Epithelial cell of prostate (primary cell): ENCODE measurements around the gene ZCCHC12.
"Not testable (repeated sequence)": the region's sequence is repeated elsewhere in the genome, so short reads cannot be mapped to it uniquely, and the experiment has no call there.

ENCODE experiments used
- DNase-seq: peaks from one replicate; pipeline ENCODE4 v3.0.0-alpha.2; 2011; ENCODE audit warnings: low read depth, low spot score
- H3K27ac ChIP-seq: fragments of 450-650 bp; 2 replicates; pipeline ENCODE4 v1.5.1; 2017; ENCODE audit warnings: mild to moderate bottlenecking

ZCCHC12 gene

DNA sequence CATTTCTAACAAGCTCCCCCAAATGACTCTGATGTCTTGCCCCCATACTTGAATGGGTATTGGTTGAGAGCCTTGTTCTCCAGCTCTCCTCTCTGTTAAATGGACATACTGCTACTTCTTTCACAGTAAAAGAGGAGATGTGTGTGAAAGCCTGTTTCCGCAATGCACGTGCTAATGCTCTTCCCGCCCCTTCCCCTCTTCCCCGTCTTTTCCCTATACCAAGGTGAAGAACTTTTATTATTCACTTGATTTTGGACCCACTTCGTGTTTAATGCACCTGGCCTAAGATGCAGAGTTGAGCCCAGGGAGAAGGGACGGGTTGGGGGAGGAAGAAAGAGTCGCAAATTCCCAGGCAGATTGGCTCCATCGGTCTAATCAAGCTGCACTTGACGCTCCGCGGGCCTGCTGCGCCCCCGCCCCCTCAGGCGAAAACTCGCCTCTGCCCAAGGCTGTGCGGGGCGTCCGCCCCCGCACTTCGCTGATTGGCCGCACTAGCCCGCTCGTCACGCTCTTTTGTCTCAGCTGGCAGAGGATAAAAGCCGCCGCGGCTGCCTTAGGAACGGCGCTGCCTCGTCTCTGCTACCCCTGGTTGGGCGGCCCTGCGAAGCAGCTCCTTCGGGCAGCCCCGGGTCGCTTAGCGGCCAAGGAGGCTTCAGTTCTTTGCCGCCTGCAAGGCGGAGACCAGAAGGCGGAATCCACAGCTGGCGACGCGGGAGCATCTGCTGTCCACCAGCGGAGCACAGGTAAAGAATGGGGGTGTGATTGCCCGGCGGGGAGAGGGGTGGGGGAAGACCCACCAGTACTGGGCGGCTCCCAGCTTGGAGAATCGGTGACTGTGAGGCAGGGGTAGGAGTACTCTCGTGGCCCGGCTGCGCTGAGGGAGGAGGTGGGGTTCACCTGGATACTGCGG lies at the start of gene ZCCHC12:
Gene ZCCHC12, plus strand, starts transcription at position 562 of the 910 bp plus-strand sequence. CDS start 1,421 bp downstream, outside the sequence.
- H3K27ac ChIP-seq = no peak within 1 kb of the TSS
- DNase-seq = no peak

DNA sequence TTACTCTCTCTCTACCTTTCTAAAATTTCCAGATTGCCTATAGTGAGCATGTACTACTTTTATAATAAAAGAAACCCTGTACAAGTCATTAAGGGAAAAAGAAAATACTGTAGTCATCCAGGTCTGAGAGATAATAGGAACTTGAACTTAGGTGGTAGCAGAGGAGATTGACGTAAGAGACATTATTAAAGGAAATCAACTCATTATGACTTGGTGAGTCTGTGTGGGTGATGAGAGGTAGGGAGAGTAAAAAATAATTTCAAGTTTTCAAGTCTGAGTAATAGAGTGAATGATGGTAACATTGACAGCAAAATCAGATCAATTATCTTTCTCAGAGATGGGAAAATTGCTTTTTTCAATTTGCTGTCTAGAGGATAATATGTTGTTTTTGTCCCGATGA lies 44.0 kb upstream of the ZCCHC12 start:
- no peak for DNase-seq
- no peak overlapping the region for H3K27ac ChIP-seq

DNA sequence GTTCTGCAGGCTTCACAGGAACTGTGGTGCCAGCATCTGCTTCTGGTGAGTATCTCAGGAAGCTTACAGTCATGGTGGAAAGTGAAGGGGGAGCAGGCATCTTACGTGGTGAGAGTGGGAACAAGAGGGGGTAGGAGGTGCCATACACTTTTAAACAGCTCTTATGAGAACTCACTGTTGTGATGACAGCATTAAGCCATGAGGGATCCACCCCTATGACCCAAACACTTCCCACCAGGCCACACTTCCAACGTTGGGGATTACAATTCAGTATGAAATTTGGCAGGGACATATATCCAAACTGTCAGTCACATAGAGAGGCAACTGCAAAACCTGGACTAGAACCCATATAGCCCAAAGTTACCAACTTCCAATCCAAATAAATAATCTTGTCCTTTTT lies 43.1 kb upstream of the ZCCHC12 start:
- H3K27ac ChIP-seq = no peak overlapping the region
- no peak for DNase-seq

DNA sequence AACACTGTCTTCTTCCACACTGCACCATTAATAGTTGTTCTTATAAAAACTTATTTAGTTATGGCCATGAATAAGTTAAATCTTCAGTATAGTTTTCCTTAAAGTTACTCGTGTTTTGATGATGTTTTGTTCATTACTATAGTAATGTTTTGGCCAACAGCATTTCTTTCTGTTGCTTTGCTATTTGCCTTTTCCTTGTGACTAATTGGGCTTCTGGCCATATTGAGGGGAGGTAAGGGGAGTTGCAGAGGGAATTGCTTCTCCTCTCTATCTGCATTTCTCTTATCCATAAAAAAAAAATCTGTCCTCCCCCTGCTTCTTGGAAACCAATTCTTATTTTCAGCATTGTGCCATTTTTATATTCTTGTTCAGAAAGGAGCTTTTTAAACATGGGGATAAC lies 42.7 kb upstream of the ZCCHC12 start:
- H3K27ac ChIP-seq = no peak overlapping the region
- DNase-seq = no peak

DNA sequence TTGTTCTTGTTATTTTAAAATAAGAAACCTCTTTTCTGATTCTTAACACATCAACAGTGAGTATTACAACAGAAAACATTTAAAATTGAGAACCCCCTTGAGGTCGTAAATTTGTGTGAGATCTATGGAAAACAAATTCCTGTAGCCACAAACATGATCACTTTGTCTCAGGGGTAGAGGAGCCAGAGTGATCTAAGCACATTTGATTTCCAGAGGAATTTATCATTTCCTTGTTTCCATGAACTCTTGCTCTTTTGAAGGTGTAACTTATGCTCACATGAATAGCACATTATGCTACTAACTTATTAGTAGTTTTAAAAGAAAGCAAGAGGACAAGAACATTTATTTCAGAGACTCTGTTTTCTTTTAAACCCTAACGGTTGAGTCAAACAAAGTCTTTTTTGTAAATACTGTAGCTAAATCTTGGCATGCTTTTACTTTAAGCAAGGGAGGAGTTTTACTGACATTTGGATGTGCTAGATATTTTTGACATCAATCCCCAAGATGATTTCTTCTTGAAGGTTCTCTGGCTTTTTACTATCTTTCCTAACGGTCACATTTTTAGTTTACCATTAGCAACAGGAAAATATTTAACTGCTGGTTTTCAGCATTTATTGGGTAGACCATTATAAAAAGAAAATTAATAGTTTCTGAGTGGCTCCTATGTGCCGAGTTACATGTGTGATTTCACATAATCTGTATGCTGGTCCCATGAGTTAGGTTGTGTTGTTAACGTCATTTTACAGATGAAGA lies 27.9 kb upstream of the ZCCHC12 start:
- no peak for DNase-seq
- H3K27ac ChIP-seq = no peak overlapping the region

DNA sequence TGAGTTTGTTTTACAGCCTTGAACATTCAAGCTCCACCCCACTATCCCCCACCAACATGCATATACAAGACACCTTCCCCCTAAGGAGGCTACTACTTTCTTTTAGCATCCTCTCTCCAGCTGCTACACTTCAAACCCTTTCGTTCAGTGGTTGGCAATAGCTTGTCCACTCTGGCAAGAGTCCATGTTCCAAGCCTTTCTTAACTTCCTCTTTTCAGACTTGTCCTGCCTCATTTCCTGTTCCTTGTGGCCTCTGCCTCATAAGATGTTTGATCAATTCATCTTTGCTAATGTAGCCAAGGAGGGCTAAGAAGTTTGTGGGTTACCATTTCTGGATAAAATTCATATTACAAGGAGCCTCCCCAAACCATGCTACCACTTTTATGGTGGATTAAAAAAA lies 20.8 kb upstream of the ZCCHC12 start:
- no peak for DNase-seq
- no peak overlapping the region for H3K27ac ChIP-seq

DNA sequence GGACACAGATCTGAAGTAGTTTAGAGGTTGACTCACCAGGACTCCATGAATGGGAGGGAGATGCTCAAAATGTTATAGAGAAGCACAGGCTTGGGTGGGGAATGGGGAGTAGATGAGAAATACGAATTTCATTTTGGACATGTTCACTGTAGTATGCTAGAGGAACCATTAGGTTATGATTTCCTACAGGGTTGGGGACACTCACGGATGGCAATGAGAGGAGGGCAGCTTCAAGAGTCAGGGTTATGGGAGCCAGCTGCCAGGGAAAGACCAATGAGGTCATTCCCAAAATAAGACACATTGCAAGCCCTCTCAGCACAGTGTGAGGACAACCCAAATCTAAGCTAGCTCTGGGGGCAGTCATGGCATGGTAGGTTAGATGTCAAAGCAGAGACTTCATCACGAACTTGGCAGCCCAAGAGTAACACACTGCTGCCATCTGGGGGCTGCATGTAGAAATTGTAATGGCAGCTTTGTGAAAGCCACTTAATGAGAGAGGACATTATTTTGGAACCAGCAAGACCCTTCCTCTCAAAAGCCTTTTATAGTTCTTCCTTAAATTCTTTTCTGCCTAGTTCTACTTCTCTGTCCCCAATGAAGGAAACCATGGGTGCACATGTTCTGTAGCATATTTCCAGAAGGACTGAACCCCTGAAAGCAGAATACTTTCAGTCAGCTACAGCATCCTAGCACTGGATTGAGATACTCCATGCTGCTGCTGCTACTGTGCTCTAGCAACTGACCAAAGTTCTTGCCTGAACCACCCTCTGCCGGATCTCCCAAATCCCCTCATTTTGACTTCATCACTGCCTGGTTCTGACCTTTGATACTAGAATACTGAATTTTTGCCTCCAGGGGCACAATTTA lies 16.2 kb upstream of the ZCCHC12 start:
- no peak overlapping the region for H3K27ac ChIP-seq
- DNase-seq = peak; percentile 0

DNA sequence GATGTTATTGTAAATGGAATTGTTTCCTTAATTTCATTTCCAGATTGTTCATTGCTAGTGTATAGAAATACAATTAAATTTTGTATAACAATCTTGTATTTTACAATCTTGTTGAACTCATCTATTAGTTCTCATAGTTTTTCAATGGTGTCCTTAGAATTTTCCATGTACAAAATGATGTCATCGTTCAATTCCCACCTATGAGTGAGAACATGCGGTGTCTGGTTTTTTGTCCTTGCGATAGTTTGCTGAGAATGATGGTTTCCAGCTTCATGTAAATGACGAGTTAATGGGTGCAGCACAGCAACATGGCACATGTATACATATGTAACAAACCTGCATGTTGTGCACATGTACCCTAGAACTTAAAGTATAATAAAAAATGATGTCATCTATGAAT lies 6.4 kb upstream of the ZCCHC12 start:
- H3K27ac ChIP-seq, DNase-seq: not testable (repeated sequence)

DNA sequence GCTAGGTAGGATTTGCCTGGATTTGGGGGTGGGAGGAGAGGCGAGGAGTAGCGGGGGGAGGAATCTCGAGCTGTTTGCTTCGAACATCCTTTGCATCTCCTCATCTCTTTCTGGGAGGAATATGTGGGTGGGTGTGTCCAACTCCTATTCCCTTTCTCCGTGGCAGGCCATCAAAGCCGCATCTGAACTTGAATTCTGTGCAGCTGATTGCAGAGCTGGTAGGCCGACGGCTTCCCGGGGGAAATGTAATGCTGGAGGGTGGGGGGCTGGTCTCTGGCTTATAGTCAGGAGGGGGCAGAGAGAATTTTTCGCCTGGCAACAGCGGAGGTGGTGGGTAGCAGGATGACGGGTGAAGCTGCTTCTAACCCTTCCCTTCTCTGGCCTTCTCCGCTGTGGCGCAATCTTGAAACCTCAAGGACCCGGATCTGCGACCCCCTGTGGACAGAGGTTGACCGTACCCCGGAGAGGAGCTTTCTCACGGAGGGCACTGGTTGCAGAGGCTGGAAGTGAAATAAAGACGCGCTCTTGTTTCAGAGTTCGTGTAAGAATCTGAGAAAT lies 628 bp downstream of the ZCCHC12 start:
- no peak overlapping the region for H3K27ac ChIP-seq
- DNase-seq = no peak

DNA sequence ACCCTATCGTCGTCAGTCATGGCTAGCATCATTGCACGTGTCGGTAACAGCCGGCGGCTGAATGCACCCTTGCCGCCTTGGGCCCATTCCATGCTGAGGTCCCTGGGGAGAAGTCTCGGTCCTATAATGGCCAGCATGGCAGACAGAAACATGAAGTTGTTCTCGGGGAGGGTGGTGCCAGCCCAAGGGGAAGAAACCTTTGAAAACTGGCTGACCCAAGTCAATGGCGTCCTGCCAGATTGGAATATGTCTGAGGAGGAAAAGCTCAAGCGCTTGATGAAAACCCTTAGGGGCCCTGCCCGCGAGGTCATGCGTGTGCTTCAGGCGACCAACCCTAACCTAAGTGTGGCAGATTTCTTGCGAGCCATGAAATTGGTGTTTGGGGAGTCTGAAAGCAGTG lies 1.6 kb downstream of the ZCCHC12 start:
- no peak overlapping the region for H3K27ac ChIP-seq

DNA sequence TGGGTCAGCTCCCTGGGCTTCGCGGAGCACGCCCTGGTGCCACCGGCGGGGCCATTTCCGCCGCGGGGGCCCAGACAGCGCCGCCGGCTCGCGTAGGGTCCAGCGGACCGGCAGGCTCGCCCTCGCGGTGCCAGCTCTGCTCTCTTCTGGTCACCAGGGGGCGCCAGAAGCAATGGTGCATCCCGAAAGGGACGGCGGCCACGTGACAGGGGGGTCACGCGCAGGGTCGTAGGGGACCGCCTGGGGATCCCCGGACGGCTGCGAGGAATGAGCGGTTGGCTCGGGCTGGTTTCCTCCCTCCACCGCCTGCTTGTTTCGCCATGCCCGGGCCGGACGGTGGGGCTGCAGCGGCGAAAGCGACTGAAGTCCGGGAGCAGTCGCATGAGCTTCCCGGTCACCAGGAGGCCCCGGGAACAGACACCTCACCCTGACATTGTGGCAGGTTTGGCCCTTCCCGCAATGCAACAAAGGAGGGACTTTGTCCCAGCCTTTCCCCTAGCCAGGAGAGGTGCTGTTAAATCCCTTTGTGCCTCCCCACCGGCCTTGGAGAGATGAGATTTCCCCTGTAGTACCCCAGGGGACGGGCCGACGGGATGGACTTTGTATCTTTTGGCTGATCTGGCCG lies 15.8 kb downstream of the ZCCHC12 start:
- H3K27ac ChIP-seq = no peak overlapping the region
- no peak for DNase-seq

More for the DNA sequence above, 1.6 kb downstream of the ZCCHC12 start:
- DNase-seq = no peak

DNA sequence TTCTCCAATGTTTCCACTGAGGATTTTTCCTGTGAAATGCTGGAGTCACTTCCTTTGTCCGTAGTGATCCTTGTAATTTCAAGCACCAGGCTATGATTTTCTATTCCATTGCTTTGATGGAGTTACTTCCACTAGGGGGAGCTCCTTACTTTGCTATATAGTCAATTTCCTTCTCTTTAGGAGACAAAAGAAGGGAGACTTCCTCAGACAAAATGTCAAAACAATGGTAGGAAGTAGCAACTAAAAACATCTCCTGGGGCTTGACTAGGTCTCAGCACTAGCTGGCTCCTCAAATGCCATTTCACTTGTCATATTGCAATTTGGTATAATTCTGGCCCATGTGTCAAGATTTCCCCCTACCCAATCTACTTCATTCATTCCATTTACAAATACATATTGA lies 24.1 kb downstream of the ZCCHC12 start:
- no peak for DNase-seq

DNA sequence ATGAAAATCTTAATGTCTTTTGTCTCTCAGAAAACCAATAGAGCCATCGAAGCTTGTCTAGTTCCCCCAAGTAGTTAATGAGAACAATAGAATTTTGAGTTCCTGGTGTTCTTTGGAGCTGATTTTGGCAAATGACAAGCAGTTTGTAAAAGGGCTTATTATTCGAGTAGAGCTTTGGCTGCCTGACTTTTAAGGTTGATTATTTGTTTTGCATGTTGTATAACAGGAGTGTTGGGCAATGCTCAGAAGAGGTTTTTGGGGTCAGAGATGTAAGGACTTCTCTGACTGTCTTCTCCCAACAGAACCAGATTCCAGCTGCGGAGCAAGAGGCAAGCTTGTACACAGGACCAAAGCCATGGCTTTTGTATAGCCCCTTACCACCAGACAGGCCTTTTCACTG lies 30.0 kb downstream of the ZCCHC12 start:
- H3K27ac ChIP-seq = no peak overlapping the region
- DNase-seq = no peak

More for the DNA sequence above, 24.1 kb downstream of the ZCCHC12 start:
- H3K27ac ChIP-seq = no peak overlapping the region

DNA sequence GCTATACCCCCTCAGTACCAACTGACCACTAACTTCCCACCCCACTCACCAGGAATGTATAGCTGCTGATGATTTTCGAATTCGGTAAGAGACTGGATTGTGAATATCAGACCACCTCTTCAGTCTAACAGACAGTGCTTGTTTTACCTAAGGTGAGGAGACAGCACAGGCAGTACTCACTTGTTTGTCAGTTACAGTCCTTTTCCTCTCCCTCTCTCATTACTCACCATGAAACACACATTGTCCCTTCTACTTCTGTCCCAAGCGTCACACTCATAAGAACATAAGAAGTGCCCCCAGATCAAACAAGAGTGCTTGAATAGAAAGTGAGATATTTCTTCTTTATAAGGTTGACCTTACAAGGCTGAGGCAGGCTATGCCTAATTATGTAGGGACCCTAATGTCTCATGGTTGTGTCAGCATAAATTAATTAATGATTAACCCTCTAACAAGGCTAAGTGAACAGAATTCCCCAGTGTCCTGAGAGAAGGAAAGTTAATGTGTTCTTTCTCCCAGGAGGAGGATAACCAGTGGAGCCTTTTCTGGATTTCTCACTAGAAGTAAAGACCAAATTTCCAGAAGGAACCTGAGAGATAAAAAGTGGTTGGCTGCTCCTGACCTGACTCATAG lies 32.2 kb downstream of the ZCCHC12 start:
- DNase-seq = no peak

DNA sequence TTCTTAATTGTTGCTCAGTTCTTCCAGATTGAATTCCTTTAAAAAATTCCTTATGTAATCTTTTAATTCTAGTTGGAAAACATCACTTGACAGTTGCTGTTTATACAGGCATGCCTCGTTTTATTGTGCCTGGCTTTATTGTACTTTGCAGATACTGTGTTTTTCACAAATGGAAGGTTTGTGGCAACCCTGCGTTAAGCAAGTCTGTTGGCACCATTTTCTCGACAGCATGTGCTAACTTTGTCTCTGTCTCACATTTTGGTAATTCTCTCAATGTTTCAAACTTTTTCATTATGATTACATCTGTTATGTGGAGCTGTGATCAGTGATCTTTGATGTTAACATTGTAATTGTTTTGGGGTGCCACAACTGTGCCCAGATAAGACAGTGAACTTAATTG lies 33.4 kb downstream of the ZCCHC12 start:
- DNase-seq = no peak
- no peak overlapping the region for H3K27ac ChIP-seq

More for the DNA sequence above, 32.2 kb downstream of the ZCCHC12 start:
- no peak overlapping the region for H3K27ac ChIP-seq

DNA sequence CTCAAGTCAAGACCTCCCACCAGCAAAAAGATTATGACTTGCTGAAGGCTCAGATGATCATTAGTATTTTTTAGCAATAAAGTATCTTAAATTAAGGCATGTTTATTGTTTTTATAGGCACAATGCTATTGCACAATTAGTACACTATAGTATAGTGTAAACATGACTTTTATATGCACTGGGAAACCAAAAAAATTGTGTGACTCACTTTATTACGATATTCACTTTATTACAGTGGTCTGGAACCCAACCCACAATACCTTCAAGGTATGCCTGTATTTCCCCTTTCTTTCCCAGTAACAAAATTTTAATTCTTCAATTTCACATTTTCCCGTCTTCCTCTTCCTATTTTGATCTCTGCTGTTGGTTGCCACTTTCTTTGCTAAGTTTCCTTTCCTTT lies 37.7 kb downstream of the ZCCHC12 start:
- no peak for DNase-seq

DNA sequence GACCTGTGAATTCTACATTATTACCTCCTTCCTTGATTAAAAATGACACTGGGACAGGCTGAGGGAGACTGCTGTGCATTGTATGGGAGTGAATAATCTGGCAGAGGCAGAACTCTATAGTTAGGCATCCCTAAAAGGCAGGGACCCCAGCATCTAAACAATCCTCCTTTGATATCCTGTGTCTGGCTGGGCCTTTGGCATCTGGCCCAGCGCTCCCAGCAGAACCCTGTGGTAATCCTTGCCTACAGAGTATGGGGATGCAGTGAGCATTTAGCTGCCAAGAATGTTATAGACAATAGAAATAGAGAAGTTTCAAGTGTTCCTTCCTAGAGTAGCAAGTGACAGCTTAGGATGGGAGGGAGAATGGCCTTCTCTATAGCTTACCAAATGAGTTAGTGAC lies 38.5 kb downstream of the ZCCHC12 start:
- DNase-seq = no peak
- H3K27ac ChIP-seq = no peak overlapping the region

More for the DNA sequence above, 37.7 kb downstream of the ZCCHC12 start:
- no peak overlapping the region for H3K27ac ChIP-seq

DNA sequence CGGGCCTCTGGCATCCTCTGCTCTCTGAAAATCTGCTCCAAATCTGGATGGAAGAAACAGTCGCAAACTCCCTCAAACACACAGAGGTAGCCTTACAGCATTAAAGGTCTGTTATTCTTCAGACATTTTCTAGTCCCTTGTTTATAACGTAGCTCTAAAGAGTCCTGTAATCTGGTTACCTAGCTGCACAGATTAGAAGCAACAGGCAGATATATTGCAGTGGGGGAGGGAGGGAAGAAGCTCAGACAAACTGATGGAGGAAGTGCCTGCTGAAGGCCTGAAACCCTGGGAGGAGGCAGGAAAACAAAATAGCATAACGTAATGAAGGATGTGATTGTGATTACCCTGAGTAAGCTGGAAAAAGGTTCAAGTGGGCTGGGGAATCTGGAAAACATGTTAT lies 39.4 kb downstream of the ZCCHC12 start:
- H3K27ac ChIP-seq = no peak overlapping the region
- no peak for DNase-seq

DNA sequence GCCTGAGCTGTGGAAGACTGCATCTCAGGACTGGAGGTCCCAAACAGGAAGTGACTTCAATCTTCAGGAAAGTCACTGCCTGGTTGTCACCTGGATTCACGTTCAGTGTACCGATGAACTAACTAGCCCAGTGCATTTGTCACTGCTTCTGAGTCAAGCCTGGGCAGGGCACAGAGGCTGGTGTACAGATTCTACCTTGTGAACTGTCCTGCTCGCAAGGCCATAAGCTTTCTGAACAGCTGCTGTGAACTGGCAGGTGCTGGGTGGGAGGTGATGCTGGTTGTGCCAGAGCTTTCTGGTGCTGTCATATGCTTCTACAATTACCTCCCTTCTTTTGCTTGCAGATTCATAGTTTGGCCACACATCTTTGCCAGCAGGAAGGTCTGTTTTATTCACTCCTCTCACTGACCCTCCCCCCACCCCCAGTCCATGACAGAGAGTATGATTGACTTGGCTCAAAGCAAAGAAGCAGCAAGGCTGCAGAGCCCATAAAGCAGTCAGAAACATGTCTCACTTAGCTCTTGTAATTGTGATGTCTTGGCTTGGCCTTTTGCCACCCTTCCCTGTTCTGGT lies 40.5 kb downstream of the ZCCHC12 start:
- DNase-seq = no peak
- no peak overlapping the region for H3K27ac ChIP-seq
